ENCODE data around the gene RNF149.
"Not testable (repeated sequence)": the region's sequence is repeated elsewhere in the genome, so short reads cannot be mapped to it uniquely, and the experiment has no call there.

RNF149 gene

DNA sequence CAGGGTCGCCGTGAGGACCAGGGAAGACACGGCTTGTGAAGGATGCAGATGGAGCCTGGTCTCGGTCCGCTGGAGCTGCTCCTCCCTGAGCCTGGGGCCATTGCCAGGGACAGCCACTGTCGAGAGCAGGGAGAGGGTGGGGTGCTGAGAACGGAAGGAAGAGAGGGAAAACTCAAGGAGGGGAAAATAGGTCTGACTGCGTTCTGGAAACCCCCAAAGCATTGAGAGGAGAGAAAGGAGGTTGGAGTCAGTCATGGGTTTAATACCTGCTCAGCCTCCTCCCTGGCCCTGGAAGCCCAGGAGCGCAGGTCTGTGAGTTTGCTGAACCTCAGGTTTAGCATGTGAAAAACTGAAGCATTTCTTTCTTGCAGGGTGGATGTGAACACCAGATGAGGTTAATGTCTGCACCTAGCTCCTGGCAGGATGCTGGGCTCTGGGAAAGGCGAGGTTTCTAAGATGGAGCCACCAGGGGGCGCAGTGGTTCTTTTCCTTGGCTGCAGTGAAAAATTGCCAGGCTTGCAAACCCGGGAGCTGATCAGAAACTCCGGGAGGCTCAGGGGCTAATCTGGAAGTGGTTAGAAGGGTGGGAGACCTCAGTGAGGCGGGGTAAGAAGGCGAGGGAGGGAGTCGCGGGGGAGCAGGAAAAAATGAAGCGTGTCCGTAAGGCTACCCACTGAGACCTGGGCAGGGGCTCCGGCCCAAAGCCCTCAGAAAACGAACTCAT is 33.6 kb upstream of the RNF149 start:
- H3K4me3 Mint-ChIP-seq = no peak overlapping the region

DNA sequence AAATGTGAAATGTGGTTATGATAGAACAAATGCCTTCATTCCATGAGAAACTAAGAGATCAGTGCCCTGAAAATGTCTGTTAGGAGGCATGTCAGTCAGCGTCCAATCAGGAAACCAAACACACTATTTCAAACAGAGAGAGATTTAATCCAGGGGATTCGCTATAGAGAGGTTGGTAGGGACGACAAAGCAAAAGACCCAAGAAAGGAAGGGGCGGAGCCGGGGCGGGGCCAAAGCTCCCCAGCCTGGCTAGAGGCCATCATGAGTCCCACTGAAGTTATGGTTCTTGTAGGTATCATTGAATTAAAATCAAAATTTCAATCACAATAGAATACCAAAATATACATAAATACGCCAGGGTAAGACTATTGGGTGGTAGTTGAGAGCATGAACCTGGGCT is 32.9 kb upstream of the RNF149 start:
- intact Hi-C loops (cut with micrococcal nuclease) = loop anchor here (5.0 kb wide), 2 partner anchors 34 to 491 kb away; partner anchors contain the start of gene RNF149
- Mint-ChIP-seq H3K4me1 (ENCODE audit: low read depth) (peaks cover 38% of the 10 kb centered on the region), H3K27ac (no peak overlapping the region), H3K4me3 (no peak overlapping the region), H3K9me3 (no peaks in the 10 kb centered on the region), H3K27me3 (peaks cover 5% of the 10 kb centered on the region), H3K36me3 (ENCODE audit: low read depth) (no peaks in the 10 kb centered on the region)

More for the DNA sequence above, 33.6 kb upstream of the RNF149 start:
- Mint-ChIP-seq H3K9me3 (no peaks in the 10 kb centered on the region), H3K27me3 (peaks cover 5% of the 10 kb centered on the region), H3K27ac (no peak overlapping the region), H3K36me3 (ENCODE audit: low read depth) (no peaks in the 10 kb centered on the region), H3K4me1 (ENCODE audit: low read depth) (peaks cover 38% of the 10 kb centered on the region)
- intact Hi-C loops (cut with micrococcal nuclease) = loop anchor here (5.0 kb wide), 2 partner anchors 35 to 490 kb away; partner anchors contain the start of gene RNF149

DNA sequence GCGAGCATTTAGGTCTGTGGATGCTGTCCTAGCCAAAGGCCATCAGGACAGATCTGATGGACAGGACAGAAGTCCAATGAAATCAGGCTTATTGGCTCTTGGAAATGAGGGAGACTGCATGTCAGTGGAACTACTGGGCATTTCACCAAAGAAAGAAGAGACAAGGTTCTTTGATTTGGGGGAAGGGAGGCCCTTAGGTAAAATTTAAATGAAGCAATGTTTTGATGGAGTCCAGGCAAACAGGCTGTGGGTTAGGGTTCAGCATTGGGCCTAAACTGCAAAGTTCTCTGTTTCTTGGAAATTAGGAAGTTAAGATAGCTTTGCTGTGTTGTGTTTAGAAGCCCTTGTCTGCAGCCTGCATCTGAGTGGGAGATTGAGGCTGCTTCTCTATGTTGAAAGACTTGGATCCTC is 31.6 kb upstream of the RNF149 start:
- no peak overlapping the region for H3K4me3 Mint-ChIP-seq
- peak overlapping the region; percentile 61 for H3K27ac Mint-ChIP-seq
- H3K4me1 Mint-ChIP-seq (ENCODE audit: low read depth) = peaks cover 38% of the 10 kb centered on the region
- H3K27me3 Mint-ChIP-seq = peaks cover 5% of the 10 kb centered on the region
- no peaks in the 10 kb centered on the region for H3K9me3 Mint-ChIP-seq
- H3K36me3 Mint-ChIP-seq (ENCODE audit: low read depth) = no peaks in the 10 kb centered on the region
- intact Hi-C loops (cut with micrococcal nuclease) = loop anchor here (5.0 kb wide), 2 partner anchors 33 to 492 kb away; partner anchors contain the start of gene RNF149

DNA sequence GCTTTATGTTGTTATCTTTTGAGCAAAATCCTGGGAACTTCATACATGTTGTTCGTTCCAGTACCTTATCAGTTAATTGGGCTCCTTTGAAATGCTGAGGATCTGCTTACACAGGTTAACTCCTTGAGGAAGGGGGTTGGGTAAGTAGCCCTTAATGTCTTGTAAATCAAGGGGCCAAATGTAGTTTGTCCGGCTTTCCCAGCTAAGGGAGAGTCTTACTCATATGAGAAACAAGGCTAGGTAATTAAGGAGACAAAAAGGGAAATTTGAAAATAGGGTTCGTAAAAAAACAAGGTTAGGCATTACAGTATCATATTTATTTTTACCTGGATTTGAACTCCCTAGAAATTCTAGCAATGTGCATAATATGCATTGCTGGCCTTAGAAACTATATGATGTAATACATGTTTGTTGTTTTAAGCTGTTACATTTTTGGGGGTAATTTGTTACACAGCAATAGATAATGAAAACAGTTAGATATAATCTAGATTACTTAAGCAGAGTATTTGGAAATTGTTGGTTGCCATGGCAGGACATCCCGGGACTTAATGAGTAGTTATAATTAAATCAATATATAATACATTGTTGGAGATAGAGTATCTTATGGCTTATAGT is 30.9 kb upstream of the RNF149 start:
- H3K4me3 Mint-ChIP-seq = no peak overlapping the region
- peaks cover 5% of the 10 kb centered on the region for H3K27me3 Mint-ChIP-seq
- H3K27ac Mint-ChIP-seq = no peak overlapping the region
- H3K36me3 Mint-ChIP-seq (ENCODE audit: low read depth) = no peaks in the 10 kb centered on the region
- intact Hi-C loops (cut with micrococcal nuclease) = no loop called here
- no peaks in the 10 kb centered on the region for H3K9me3 Mint-ChIP-seq
- peaks cover 38% of the 10 kb centered on the region for H3K4me1 Mint-ChIP-seq (ENCODE audit: low read depth)

DNA sequence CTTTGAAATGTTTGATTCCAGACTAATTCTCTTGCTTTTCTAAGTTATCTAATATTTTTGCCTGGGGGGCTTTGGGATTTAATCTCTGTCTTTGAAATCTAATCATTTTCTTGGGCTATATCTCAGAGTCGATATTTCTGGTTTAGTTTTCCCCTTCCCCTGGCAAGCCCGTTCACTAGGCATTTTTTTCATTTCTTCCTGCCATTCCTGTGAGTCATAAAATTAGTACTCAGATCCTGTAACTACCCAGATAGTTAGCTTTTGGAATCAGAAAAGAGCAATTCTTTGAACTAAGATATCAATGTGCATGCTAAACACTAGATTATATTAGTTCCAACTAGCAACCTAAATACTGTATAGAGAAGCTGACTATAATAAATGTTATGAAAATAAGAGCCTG is 29.4 kb upstream of the RNF149 start:
- intact Hi-C loops (cut with micrococcal nuclease) = no loop called here
- Mint-ChIP-seq H3K27ac (no peak overlapping the region), H3K9me3 (no peaks in the 10 kb centered on the region), H3K4me1 (ENCODE audit: low read depth) (peaks cover 38% of the 10 kb centered on the region), H3K36me3 (ENCODE audit: low read depth) (no peaks in the 10 kb centered on the region), H3K27me3 (peaks cover 1% of the 10 kb centered on the region), H3K4me3 (no peak overlapping the region)

DNA sequence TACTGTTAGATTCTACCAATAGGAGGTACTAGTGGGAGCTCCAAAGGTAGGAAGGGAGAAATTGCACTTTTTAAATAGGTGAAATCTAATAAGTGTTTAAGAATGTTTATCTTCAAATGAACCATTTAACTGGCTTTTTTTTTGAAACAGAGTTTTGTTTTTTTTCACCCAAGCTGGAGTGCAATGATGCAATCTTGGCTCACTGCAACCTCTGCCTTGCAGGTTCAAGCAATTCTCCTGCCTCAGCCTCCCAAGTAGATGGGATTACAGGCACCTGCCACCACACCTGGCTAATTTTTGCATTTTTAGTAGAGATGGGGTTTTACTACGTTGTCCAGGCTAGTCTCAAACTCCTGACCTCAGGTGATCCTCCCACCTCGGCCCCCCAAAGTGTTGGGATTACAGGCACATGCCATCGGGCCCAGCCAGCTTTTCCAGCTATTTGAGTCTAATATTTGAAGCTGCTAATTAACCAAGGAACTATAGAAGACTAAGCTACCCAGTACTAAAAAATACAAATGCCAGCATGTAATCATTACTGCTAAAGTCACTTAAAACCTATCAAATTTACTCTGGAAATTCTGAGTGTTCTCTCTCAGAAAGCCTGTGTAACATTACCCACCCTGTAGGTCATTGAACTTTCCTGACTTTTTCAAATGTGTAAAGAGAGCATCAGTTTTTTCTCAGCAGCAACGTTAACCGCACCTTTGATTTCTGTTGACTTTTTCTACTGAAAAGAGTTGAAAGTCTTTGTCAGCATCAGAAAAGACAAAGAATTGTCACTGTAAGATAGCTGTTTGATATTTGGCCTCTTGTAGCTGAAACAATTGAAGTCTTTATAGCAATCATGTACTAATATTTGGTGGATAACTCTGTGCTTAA is 24.6 kb upstream of the RNF149 start:
- Mint-ChIP-seq H3K27me3 (no peaks in the 10 kb centered on the region), H3K4me1 (ENCODE audit: low read depth) (peaks cover 21% of the 10 kb centered on the region), H3K27ac (no peak overlapping the region), H3K36me3 (ENCODE audit: low read depth) (no peaks in the 10 kb centered on the region), H3K9me3 (no peaks in the 10 kb centered on the region), H3K4me3 (no peak overlapping the region)
- intact Hi-C loops (cut with micrococcal nuclease) = no loop called here

DNA sequence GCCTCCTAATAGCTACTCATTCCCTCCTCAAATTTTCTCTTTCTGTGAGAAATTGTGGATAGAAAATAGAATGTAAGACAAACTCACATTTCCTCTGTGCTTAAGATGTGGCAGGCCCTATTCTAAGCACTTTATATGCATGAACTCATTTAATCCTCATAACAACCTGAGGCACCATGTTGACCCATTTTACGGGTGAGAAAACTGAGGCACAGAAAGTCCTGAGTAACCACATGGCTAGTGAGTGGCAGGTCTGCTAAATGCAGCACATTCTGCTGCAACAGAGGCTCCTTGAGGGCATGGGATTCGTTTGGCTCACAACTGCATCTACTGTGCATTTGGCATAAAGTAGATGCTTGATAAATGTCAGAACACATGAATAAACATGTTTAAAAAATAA is 22.7 kb upstream of the RNF149 start:
- H3K36me3 Mint-ChIP-seq (ENCODE audit: low read depth) = no peaks in the 10 kb centered on the region
- no peaks in the 10 kb centered on the region for H3K9me3 Mint-ChIP-seq
- H3K27me3 Mint-ChIP-seq = no peaks in the 10 kb centered on the region
- H3K4me3 Mint-ChIP-seq = no peak overlapping the region
- intact Hi-C loops (cut with micrococcal nuclease) = no loop called here
- H3K27ac Mint-ChIP-seq = no peak overlapping the region
- peaks cover 15% of the 10 kb centered on the region for H3K4me1 Mint-ChIP-seq (ENCODE audit: low read depth)

DNA sequence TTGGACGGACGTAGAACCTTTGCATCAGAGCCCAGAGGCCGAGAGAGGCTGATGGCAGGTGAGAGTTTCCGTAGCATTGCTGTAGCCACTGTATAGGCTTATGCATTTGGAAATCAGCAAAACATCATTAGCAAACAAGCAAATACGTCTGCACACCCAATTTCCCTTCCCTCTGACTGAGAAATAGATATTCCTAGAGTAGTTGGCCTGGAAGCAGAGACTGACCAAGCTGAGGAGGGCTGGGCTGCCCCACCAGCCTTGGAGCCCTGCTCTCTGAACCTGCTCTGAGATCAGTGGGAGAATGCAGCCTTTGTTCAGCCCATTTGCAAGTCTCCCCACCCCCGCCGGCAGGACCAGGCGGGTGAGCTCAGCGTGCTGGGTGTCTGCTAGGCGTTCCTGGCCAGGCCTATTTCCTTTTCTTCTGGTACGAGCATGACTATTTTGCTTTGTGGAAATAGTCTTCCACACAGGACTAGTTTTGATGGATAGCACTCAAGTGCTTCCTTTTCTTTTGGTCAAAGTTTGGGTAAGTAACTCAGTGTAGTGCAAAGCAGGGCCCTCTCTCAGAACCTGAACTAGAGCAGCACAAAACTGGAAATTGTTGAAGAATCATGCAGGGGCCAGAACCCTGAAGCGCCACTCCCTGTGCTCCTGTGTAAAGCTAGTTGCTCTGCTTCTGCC is 21.9 kb upstream of the RNF149 start:
- Mint-ChIP-seq H3K4me1 (ENCODE audit: low read depth) (peaks cover 15% of the 10 kb centered on the region), H3K27me3 (no peaks in the 10 kb centered on the region), H3K36me3 (ENCODE audit: low read depth) (no peaks in the 10 kb centered on the region), H3K27ac (peak overlapping the region; percentile 64), H3K9me3 (no peaks in the 10 kb centered on the region), H3K4me3 (no peak overlapping the region)
- intact Hi-C loops (cut with micrococcal nuclease) = no loop called here

DNA sequence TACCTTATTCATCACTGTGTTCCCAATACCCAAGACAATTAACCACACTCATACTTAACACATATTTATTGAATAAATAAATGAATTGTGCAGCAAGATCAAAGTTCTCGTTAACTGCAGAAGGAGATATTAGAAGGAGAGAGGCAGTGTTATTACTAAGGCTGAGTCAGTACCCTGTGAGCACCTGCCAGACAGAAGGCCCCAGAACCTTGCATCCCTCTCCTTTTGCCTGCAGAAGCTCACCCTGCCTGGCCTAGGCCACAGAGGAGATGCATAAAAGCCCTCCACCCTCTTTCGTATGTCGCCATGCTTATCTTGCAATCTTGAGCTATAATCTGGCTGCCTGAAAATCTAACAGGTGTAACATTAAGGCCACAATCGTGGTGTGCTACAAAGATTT is 20.5 kb upstream of the RNF149 start:
- Mint-ChIP-seq H3K4me3 (no peak overlapping the region), H3K27ac (no peak overlapping the region)

DNA sequence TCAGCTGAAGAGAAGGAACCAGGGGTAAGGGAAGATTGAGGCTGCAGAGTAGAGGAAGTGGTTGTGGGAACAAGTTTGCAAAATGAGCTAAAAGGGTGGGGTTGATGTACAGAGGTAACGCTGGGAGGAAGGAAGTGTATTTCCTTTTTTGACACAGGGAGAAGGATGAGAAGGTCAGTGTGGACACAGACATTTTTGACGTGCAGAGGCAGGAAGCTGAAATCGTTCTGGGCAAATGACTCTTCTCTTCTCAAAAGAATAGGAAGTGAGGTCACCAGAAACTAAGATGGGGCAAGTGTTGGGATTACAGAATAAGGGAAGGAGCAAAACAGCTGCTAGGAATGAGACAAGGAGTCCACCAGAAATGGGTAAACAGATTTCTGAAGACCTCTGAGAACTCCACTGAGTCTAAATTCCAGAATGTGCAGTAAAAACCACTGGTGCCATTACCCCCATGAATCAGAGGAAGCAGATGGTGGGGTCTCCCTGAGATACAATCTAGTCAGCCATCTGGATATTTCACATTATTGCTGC is 20.0 kb upstream of the RNF149 start:
- Mint-ChIP-seq H3K4me1 (ENCODE audit: low read depth) (peaks cover 15% of the 10 kb centered on the region), H3K27me3 (no peaks in the 10 kb centered on the region), H3K36me3 (ENCODE audit: low read depth) (no peaks in the 10 kb centered on the region), H3K27ac (no peak overlapping the region), H3K4me3 (no peak overlapping the region), H3K9me3 (no peaks in the 10 kb centered on the region)
- intact Hi-C loops (cut with micrococcal nuclease) = loop anchor here (1.0 kb wide), 1 partner anchor 19 kb away; no protein-coding TSS in a partner anchor

More for the DNA sequence above, 20.5 kb upstream of the RNF149 start:
- intact Hi-C loops (cut with micrococcal nuclease) = no loop called here
- Mint-ChIP-seq H3K9me3 (no peaks in the 10 kb centered on the region), H3K36me3 (ENCODE audit: low read depth) (no peaks in the 10 kb centered on the region), H3K27me3 (no peaks in the 10 kb centered on the region), H3K4me1 (ENCODE audit: low read depth) (peaks cover 15% of the 10 kb centered on the region)

DNA sequence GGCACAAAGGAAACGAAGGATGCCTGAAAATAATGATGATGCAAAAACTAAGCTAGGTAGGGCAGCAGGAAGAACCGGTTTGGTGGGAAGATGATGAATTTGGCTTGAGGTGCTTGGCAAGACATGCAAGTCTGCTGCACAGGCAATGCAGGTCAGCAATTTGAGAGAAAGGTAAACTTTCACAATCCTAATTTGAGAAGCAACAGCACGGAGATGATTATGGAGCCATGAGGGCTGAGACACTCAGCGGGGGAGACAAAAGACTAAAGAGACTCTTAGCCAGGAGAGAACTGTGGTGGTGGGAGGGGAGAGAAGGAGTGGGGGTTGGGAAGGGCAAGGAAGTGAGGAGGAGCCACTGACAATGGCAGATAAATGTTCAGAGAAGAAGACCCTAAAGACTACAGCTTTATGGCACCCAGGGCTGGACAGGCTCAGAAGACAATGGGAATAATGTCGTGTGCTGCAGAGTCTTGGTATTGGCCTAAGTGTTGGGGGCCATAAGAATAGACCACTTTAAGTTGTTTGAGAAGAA is 19.4 kb upstream of the RNF149 start:
- no peaks in the 10 kb centered on the region for H3K27me3 Mint-ChIP-seq

DNA sequence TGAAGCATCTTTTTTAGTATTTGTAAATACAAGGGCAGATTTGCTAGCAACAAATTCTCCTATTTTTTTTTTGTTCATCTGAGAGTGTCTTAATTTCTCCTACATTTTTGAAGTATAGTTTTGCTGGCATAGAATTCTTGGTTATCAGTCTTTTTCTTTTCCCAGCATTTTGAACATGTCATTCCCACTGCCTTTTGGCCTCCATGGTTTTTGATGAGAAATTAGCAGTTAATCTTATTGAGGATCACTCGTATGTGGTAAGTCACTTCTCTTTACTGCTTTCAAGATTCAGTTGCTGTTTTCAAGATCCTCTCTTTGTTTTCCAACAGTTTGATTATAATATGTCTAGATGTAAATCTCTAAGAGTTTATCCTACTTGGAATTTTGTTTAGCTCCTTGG is 16.9 kb upstream of the RNF149 start:
- H3K36me3 Mint-ChIP-seq (ENCODE audit: low read depth) = no peaks in the 10 kb centered on the region
- H3K27ac Mint-ChIP-seq = no peak overlapping the region
- peaks cover 8% of the 10 kb centered on the region for H3K4me1 Mint-ChIP-seq (ENCODE audit: low read depth)
- no peaks in the 10 kb centered on the region for H3K27me3 Mint-ChIP-seq
- intact Hi-C loops (cut with micrococcal nuclease) = no loop called here
- no peaks in the 10 kb centered on the region for H3K9me3 Mint-ChIP-seq
- no peak overlapping the region for H3K4me3 Mint-ChIP-seq

More for the DNA sequence above, 19.4 kb upstream of the RNF149 start:
- intact Hi-C loops (cut with micrococcal nuclease) = loop anchor here (1.0 kb wide), 1 partner anchor 19 kb away; no protein-coding TSS in a partner anchor
- Mint-ChIP-seq H3K4me1 (ENCODE audit: low read depth) (peaks cover 15% of the 10 kb centered on the region), H3K4me3 (no peak overlapping the region), H3K27ac (no peak overlapping the region), H3K9me3 (no peaks in the 10 kb centered on the region), H3K36me3 (ENCODE audit: low read depth) (no peaks in the 10 kb centered on the region)

DNA sequence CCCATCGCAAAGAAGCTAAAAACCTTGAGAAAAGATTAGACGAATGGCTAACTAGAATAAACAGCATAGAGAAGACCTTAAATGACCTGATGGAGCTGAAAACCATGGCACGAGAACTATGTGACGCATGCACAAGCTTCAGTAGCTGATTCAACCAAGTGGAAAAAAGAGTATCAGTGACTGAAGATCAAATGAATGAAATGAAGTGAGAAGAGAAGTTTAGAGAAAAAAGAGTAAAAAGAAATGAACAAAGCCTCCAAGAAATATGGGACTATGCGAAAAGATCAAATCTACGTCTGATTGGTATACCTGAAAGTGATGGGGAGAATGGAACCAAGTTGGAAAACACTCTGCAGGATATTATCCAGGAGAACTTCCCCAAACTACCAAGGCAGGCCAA is 8.1 kb upstream of the RNF149 start:
- H3K4me3 Mint-ChIP-seq; H3K9me3 Mint-ChIP-seq; intact Hi-C loops (cut with micrococcal nuclease); H3K36me3 Mint-ChIP-seq (ENCODE audit: low read depth); H3K27me3 Mint-ChIP-seq; H3K27ac Mint-ChIP-seq: not testable (repeated sequence)
- peaks cover 25% of the 10 kb centered on the region for H3K4me1 Mint-ChIP-seq (ENCODE audit: low read depth)

All from dendritic cell treated with granulocyte-macrophage colony-stimulating factor and Interleukin-4, amounts not matched to agents 40 ng/mL and 50 ng/mL, for 4 days (primary cell).